ENCODE data around the gene SUPV3L1. TPM values are rescaled to one million over a fixed set of nuclear protein-coding genes. Genes with fewer than 3 reads are reported as not detected.

SUPV3L1 gene
- total RNA-seq, 1 donor from 2014 or later = 36.6 TPM

DNA sequence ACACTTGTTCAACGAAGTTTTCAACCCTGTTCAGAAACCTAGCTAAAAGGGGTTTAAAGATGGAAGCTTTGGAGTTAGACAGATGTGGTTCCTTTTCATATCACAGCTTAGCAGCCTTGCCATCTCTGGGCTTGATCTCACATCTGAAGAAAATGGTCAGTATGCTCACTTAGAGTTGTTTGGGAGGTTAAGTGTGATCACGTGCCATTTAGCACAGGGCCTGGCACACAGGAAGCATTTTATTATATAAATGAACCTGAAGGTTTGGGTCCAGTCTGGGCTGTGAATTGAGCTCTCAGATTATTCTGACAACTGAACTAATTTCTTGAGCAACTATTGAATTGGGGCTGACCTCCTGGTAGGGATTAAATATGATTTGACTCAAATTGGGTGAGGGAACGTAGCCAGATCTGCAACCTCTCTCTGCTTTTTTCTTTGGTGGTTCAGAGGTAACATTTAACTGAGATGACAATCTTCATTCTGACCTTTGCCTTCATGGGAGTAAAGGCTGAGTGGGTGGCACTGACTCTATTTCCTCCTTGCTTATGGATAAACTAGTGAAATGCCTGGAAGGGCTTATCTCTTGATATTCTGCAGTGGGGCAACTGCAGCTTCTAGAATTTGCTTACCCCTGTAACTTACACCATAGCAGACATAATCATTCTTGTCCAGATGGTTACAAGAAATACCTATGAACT, 29.9 kb downstream of the SUPV3L1 start:
- H3K4me3 Mint-ChIP-seq = no peak overlapping the region
- TF ChIP-seq, protein P1, sequence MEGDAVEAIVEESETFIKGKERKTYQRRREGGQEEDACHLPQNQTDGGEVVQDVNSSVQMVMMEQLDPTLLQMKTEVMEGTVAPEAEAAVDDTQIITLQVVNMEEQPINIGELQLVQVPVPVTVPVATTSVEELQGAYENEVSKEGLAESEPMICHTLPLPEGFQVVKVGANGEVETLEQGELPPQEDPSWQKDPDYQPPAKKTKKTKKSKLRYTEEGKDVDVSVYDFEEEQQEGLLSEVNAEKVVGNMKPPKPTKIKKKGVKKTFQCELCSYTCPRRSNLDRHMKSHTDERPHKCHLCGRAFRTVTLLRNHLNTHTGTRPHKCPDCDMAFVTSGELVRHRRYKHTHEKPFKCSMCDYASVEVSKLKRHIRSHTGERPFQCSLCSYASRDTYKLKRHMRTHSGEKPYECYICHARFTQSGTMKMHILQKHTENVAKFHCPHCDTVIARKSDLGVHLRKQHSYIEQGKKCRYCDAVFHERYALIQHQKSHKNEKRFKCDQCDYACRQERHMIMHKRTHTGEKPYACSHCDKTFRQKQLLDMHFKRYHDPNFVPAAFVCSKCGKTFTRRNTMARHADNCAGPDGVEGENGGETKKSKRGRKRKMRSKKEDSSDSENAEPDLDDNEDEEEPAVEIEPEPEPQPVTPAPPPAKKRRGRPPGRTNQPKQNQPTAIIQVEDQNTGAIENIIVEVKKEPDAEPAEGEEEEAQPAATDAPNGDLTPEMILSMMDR (conservative IDR thresholded peaks at IDR 0.05) = no peak
- H3K27me3 Mint-ChIP-seq = no peaks in the 10 kb centered on the region
- no peak for DNase-seq (ENCODE audit: extremely low spot score, unreplicated experiment)
- no peak overlapping the region for H3K27ac Mint-ChIP-seq
- no peaks in the 10 kb centered on the region for H3K4me1 Mint-ChIP-seq (ENCODE audit: unreplicated experiment)
- H3K36me3 Mint-ChIP-seq = peaks cover 13% of the 10 kb centered on the region
- H3K9me3 Mint-ChIP-seq = no peaks in the 10 kb centered on the region

DNA sequence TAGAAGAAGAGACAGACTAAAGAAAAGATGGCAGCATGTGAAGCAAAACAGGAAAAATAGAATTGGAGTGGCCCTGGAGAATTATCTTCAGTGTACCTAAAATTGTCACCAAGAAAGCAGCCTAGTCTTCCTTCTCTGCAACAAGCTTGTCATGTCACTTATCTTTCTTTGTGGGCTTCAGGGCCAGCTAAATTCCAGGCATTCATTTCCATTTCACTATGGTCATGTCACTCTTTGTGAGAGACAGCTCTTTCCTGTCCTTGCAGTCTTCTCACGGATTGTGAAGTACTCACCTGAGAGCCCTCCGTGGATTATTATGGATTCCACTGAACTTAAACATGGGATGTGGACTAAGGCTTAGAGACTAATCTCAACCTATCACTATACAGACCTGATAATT, 31.1 kb downstream of the SUPV3L1 start:
- no peak overlapping the region for H3K27ac Mint-ChIP-seq
- peaks cover 9% of the 10 kb centered on the region for H3K4me1 Mint-ChIP-seq (ENCODE audit: unreplicated experiment)
- peaks cover 13% of the 10 kb centered on the region for H3K36me3 Mint-ChIP-seq
- TF ChIP-seq, protein P1 (conservative IDR thresholded peaks at IDR 0.05) = no peak
- peaks cover 3% of the 10 kb centered on the region for H3K27me3 Mint-ChIP-seq
- DNase-seq (ENCODE audit: extremely low spot score, unreplicated experiment) = no peak
- H3K4me3 Mint-ChIP-seq = no peak overlapping the region
- H3K9me3 Mint-ChIP-seq = no peaks in the 10 kb centered on the region

DNA sequence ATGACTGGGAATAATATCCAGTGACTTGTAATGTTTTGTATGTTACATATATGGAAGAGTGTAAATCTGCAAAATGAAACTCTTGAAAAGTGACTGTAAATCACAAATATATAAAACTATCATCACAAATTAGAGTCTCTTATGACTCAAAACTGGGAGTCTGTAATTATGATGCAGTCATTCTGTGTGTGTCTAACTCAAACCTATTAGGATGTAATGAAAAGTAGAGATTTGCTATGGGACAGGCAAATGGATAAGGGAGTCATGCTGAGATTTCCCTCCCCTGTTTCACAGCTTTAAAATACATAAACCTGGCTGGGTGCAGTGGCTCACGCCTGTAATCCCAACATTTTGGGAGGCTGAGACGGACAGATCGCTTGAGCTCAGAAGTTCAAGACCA, 31.5 kb downstream of the SUPV3L1 start:
- peaks cover 3% of the 10 kb centered on the region for H3K27me3 Mint-ChIP-seq
- H3K9me3 Mint-ChIP-seq = no peaks in the 10 kb centered on the region
- no peak overlapping the region for H3K4me3 Mint-ChIP-seq
- no peak overlapping the region for H3K27ac Mint-ChIP-seq
- H3K36me3 Mint-ChIP-seq = peaks cover 13% of the 10 kb centered on the region
- DNase-seq (ENCODE audit: extremely low spot score, unreplicated experiment) = no peak
- peaks cover 10% of the 10 kb centered on the region for H3K4me1 Mint-ChIP-seq (ENCODE audit: unreplicated experiment)
- TF ChIP-seq, protein P1 (conservative IDR thresholded peaks at IDR 0.05) = no peak

DNA sequence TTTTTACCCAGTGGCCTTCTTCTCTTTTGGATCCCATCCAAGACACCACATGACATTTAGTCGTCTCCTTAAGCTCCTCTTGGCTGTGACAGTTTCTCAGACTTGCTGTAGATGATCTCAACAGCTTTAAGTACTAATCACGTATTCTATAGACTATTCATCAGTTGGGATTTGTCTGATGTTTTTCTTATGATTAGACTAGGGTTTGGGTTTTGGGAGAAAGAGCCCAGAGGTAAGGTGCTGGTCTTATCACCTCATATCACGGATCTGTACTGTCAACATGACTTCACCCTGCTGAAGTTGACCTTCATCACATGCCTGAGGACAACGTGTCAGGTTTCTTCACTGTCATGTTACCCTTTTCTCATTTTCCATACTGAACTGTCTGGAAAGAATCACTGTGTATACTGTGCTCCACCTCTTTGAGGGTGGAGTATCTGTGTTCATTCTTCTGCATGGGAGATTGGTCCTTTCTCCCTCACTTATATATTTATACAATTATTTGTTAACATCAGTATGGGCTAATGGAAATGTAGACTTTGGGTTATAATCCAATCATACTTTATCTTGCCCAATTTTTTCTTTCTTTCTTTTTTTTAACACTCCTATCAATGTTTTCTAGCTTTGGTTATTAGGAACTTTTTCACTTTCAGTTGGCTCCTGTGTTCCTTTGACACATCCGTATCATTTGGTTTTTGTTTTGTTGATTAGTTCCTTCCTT, 33.7 kb downstream of the SUPV3L1 start:
- TF ChIP-seq, protein P1 (conservative IDR thresholded peaks at IDR 0.05) = no peak
- Mint-ChIP-seq H3K4me3 (no peak overlapping the region), H3K27ac (no peak overlapping the region), H3K4me1 (ENCODE audit: unreplicated experiment) (peaks cover 10% of the 10 kb centered on the region), H3K36me3 (peaks cover under 1% of the 10 kb centered on the region), H3K9me3 (no peaks in the 10 kb centered on the region), H3K27me3 (peaks cover 3% of the 10 kb centered on the region)
- no peak for DNase-seq (ENCODE audit: extremely low spot score, unreplicated experiment)

DNA sequence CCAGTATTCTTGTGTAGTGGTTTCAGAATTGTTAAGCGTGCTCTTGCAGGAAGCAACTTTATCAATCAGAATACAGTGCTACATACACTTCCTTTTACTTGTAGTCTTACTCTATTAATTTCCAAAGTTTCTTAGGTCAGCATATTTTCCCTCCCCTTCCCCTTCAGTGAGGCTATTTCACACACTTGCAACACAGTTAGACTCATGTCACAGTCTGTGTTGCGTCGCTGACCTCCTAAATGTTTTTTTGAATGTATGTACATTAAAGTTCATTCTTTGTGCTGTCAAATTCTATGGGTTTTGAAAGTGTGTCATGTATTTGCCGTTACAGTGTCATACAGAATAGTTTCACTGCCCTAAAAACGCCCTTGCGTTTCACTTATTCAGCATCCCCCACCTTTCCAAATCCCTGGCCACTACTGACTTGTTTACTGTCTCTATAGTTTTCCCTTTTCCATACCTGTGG, 34.7 kb downstream of the SUPV3L1 start:
- no peak overlapping the region for H3K27ac Mint-ChIP-seq
- H3K27me3 Mint-ChIP-seq = peaks cover 3% of the 10 kb centered on the region
- TF ChIP-seq, protein P1 (conservative IDR thresholded peaks at IDR 0.05) = no peak
- no peak for DNase-seq (ENCODE audit: extremely low spot score, unreplicated experiment)
- no peaks in the 10 kb centered on the region for H3K36me3 Mint-ChIP-seq
- H3K4me1 Mint-ChIP-seq (ENCODE audit: unreplicated experiment) = peaks cover 10% of the 10 kb centered on the region
- no peaks in the 10 kb centered on the region for H3K9me3 Mint-ChIP-seq
- no peak overlapping the region for H3K4me3 Mint-ChIP-seq
